Loucy (cell line): ENCODE results near the gene TOP3A.

Experiments
- CTCF ChIP-seq: fragments of 200-600 bp; sonication (generic); conservative IDR thresholded peaks from 2 replicates; pipeline ENCODE4 v1.5.1; 2014; ENCODE audit warnings: mild to moderate bottlenecking, antibody characterized with exemption, low read length
- EZH2phosphoT487 ChIP-seq: fragments of 200-600 bp; IDR thresholded peaks from 2 replicates; pipeline ENCODE4 v1.6.1; 2018; ENCODE audit warnings: antibody characterized with exemption, mild to moderate bottlenecking, moderate library complexity, borderline replicate concordance

DNA sequence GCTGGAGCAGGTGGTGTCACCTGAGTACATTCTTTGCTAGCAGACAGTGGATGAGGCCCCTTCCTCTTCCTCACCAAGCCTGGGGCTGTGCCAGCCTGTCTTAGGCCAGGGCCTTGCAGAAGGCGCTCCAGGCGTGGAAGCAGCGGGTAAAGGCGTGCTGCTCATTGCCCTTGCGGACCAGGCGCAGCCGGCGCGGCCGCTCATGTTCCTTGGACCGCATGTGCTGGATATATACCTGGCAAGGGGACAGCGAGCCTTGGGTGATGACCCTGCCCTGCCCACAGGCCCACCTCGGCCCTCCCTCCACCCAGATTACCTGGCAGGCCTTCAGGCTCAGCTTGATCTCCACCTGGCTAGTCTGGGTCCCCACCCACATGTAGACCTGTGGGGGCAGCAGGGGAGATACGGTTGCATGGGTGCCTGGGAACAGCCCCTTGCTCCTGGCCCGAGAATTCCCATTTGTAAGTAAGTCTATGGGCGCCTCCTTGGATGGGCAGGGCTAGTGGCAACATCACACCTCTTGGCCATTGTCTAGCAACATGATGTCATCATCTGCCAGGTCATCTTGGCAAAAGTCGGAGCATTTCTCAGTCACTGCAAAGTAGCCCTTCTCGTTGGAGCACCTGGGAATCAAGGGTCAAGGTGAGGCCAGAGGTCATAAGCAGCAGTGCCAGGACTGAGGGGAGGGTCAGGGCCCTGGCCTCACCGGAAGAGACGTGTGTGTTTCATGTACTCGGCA, 69.6 kb downstream of the TOP3A start:
- TF ChIP-seq EZH2phosphoT487 (no peak), CTCF (no peak)
